HEK293 (cell line): Measurements from ENCODE around the gene RNF19B.

Experiments
- GLIS2 ChIP-seq: fragments of 450-650 bp; formaldehyde crosslinking; IDR thresholded peaks from 2 replicates; pipeline ENCODE4 v1.5.1; 2016; ENCODE audit warnings: missing biosample characterization, missing genetic modification characterization
- HOXA7 ChIP-seq: sonication (generic); formaldehyde crosslinking; IDR thresholded peaks from 2 replicates; pipeline ENCODE4 v1.8.1; 2022; ENCODE audit warnings: missing genetic modification reagents, borderline replicate concordance
- PRDM1 ChIP-seq: fragments of 450-650 bp; formaldehyde crosslinking; IDR thresholded peaks from 2 replicates; pipeline ENCODE4; 2016; ENCODE audit warnings: missing biosample characterization, missing genetic modification characterization
- PRDM6 ChIP-seq: fragments of 450-650 bp; formaldehyde crosslinking; IDR thresholded peaks from 2 replicates; pipeline ENCODE4 v1.5.1; 2017; ENCODE audit warnings: missing biosample characterization, missing genetic modification characterization
- REPIN1 ChIP-seq: fragments of 450-650 bp; formaldehyde crosslinking; IDR thresholded peaks from 2 replicates; pipeline ENCODE4 v1.5.1; 2017; ENCODE audit warnings: missing biosample characterization, missing genetic modification characterization, low read depth
- ZBTB1 ChIP-seq: fragments of 450-650 bp; formaldehyde crosslinking; IDR thresholded peaks from 2 replicates; pipeline ENCODE4 v1.5.1; 2016; ENCODE audit warnings: missing biosample characterization, missing genetic modification characterization
- ZBTB20 ChIP-seq: fragments of 450-650 bp; formaldehyde crosslinking; IDR thresholded peaks from 2 replicates; pipeline ENCODE4 v1.5.1; 2016; ENCODE audit warnings: missing biosample characterization, missing genetic modification characterization
- ZNF768 ChIP-seq: fragments of 450-650 bp; formaldehyde crosslinking; IDR thresholded peaks from 2 replicates; pipeline ENCODE4 v1.5.1; 2018; ENCODE audit warnings: missing biosample characterization, mild to moderate bottlenecking, missing genetic modification characterization
- ZNF843 ChIP-seq: fragments of 450-650 bp; formaldehyde crosslinking; IDR thresholded peaks from 2 replicates; pipeline ENCODE4 v1.5.1; 2016; ENCODE audit warnings: missing biosample characterization, missing genetic modification characterization
- TF ChIP-seq, protein P1 (sequence below): fragments of 450-650 bp; formaldehyde crosslinking; IDR thresholded peaks from 2 replicates; pipeline ENCODE4 v1.5.1; 2016; ENCODE audit warnings: missing biosample characterization, missing genetic modification characterization
- TF ChIP-seq, protein P2 (sequence below): IDR thresholded peaks from 2 replicates; pipeline ENCODE4 v1.6.1; 2011; ENCODE audit warnings: mild to moderate bottlenecking, low read depth, low read length, borderline replicate concordance

- TF ChIP-seq, protein P1, sequence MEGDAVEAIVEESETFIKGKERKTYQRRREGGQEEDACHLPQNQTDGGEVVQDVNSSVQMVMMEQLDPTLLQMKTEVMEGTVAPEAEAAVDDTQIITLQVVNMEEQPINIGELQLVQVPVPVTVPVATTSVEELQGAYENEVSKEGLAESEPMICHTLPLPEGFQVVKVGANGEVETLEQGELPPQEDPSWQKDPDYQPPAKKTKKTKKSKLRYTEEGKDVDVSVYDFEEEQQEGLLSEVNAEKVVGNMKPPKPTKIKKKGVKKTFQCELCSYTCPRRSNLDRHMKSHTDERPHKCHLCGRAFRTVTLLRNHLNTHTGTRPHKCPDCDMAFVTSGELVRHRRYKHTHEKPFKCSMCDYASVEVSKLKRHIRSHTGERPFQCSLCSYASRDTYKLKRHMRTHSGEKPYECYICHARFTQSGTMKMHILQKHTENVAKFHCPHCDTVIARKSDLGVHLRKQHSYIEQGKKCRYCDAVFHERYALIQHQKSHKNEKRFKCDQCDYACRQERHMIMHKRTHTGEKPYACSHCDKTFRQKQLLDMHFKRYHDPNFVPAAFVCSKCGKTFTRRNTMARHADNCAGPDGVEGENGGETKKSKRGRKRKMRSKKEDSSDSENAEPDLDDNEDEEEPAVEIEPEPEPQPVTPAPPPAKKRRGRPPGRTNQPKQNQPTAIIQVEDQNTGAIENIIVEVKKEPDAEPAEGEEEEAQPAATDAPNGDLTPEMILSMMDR = no peak
- TF ChIP-seq PRDM1 (tag by site-specific recombination) (no peak), ZBTB20 (peak; percentile 57; the same call in 1 of the 2 replicates), PRDM6 (tag by site-specific recombination) (no peak), ZBTB1 (no peak), GLIS2 (tag by site-specific recombination) (no peak), ZNF843 (tag by site-specific recombination) (no peak), ZNF768 (tag by site-specific recombination) (no peak), HOXA7 (CRISPR knock-in tag) (no peak), REPIN1 (tag by site-specific recombination) (no peak)
- TF ChIP-seq, protein P2, sequence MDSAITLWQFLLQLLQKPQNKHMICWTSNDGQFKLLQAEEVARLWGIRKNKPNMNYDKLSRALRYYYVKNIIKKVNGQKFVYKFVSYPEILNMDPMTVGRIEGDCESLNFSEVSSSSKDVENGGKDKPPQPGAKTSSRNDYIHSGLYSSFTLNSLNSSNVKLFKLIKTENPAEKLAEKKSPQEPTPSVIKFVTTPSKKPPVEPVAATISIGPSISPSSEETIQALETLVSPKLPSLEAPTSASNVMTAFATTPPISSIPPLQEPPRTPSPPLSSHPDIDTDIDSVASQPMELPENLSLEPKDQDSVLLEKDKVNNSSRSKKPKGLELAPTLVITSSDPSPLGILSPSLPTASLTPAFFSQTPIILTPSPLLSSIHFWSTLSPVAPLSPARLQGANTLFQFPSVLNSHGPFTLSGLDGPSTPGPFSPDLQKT = no peak
Measured at GRCh38 chr1:32919811-32920733, 44.5 kb downstream of the RNF19B start.
